GM12878 (cell line): ENCODE data around the gene NTSR1. TPM values are rescaled to one million over a fixed set of nuclear protein-coding genes. Genes with fewer than 3 reads are reported as not detected.

Experiments used
- ATAC-seq: fragments of 200-7000 bp; cut with Tn5 transposase; 3 replicates; pipeline ENCODE4 v1.9.1; 2020; ENCODE audit warnings: mild to moderate bottlenecking, moderate library complexity
- BruUV-seq: library from RNA; stranded (reverse); fragments of 400-500 nt; replicated peaks from 2 replicates; lab custom pipeline; 2021; lab: Mats Ljungman, UMichigan
- CTCF ChIA-PET: fragments of 300-600 bp; sonication (Branson Sonifier 250); formaldehyde crosslinking; extraction: SDS; loops from one replicate; lab custom pipeline; 2021; ENCODE audit warnings: inconsistent platforms; lab: Yijun Ruan, JAX
- POLR2A ChIA-PET: fragments of 350-600 bp; formaldehyde crosslinking; extraction: SDS; loops from one replicate; lab custom pipeline; 2021; ENCODE audit warnings: inconsistent platforms; lab: Charles Lee
- RAD21 ChIA-PET: fragments of 300-600 bp; sonication (Branson Sonifier 250); formaldehyde crosslinking; loops from one replicate; lab custom pipeline; 2023; ENCODE audit warnings: antibody characterized with exemption; ENCODE audit not compliant: unreplicated experiment; lab: Charles Lee
- SMC1A ChIA-PET: fragments of 300-600 bp; sonication (Branson Sonifier 250); formaldehyde crosslinking; loops from one replicate; lab custom pipeline; 2023; ENCODE audit not compliant: unreplicated experiment, uncharacterized antibody; lab: Charles Lee
- DNase-seq: peaks from one replicate; pipeline ENCODE4 v3.0.0-alpha.2; 2011; ENCODE audit warnings: low read depth, low spot score
- FAIRE-seq: peaks from 3 replicates; lab custom pipeline; 2011; peaks lifted over from hg19 to GRCh38; lab: Jason Lieb, UNC
- H2AFZ ChIP-seq: 2 replicates; pipeline ENCODE4 v1.6.0; 2011; ENCODE audit warnings: low read depth, low read length, control low read depth; ENCODE audit not compliant: control insufficient read depth
- H3K27ac ChIP-seq: 2 replicates; pipeline ENCODE4 v1.5.1; 2011; ENCODE audit warnings: control low read depth; ENCODE audit not compliant: control insufficient read depth, insufficient read depth
- H3K27me3 ChIP-seq, 2 experiments: replicated peaks in 1 of 2; 2 replicates each; pipeline versions ENCODE4 v1.6.0 to v1.6.1; 2011; ENCODE audit warnings: low read length in 1 of 2; ENCODE audit not compliant: control insufficient read depth in 2 of 2, insufficient read depth in 2 of 2
- H3K36me3 ChIP-seq, 2 experiments: 2 replicates each; pipeline ENCODE4 v1.5.1; 2011; ENCODE audit warnings: low read length in 1 of 2; ENCODE audit not compliant: control insufficient read depth in 2 of 2, insufficient read depth in 2 of 2
- H3K4me1 ChIP-seq: 2 replicates; pipeline ENCODE4 v1.6.1; 2011; ENCODE audit warnings: mild to moderate bottlenecking, low read length, moderate library complexity, mixed read lengths; ENCODE audit not compliant: control insufficient read depth, insufficient read depth
- H3K4me2 ChIP-seq: 2 replicates; pipeline ENCODE4 v1.6.0; 2011; ENCODE audit warnings: control low read depth; ENCODE audit not compliant: control insufficient read depth, insufficient read depth
- H3K4me3 ChIP-seq: fragments of 200-600 bp; sonication (generic); 2 replicates; pipeline ENCODE4 v1.5.1; 2016
- H3K79me2 ChIP-seq: 2 replicates; pipeline ENCODE4 v1.6.0; 2011; ENCODE audit warnings: low read length; ENCODE audit not compliant: control insufficient read depth, insufficient read depth
- H3K9ac ChIP-seq: 2 replicates; pipeline ENCODE4 v1.8.0; 2011; ENCODE audit warnings: low read length, control low read depth, mixed read lengths; ENCODE audit not compliant: control insufficient read depth, insufficient read depth
- H3K9me3 ChIP-seq: replicated peaks from 3 replicates; pipeline ENCODE4 v1.5.1; 2011; ENCODE audit warnings: mild to moderate bottlenecking, low read length; ENCODE audit not compliant: control insufficient read depth, insufficient read depth
- H4K20me1 ChIP-seq: 2 replicates; pipeline ENCODE4 v1.6.0; 2011; ENCODE audit not compliant: control insufficient read depth, insufficient read depth
- ATF7 ChIP-seq: fragments of 450-650 bp; IDR thresholded peaks from 2 replicates; pipeline ENCODE4 v1.6.1; 2016; ENCODE audit warnings: low read depth, mild to moderate bottlenecking
- BMI1 ChIP-seq: fragments of 450-650 bp; IDR thresholded peaks from 2 replicates; pipeline ENCODE4 v1.6.1; 2016; ENCODE audit warnings: mild to moderate bottlenecking, moderate library complexity, borderline replicate concordance
- CEBPB ChIP-seq, 2 experiments: fragments of 150-350 bp in 1 of 2; IDR thresholded peaks; 2 replicates each; pipeline ENCODE4 v1.6.1; 2012 to 2014; ENCODE audit warnings: low read depth in 2 of 2, low read length in 2 of 2, borderline replicate concordance in 1 of 2, inconsistent platforms in 1 of 2
- RELA ChIP-seq: fragments of 450-650 bp; IDR thresholded peaks from 2 replicates; pipeline ENCODE4 v1.8.0; 2014; ENCODE audit warnings: borderline replicate concordance; ENCODE audit not compliant: partially characterized antibody
- TBL1XR1 ChIP-seq: IDR thresholded peaks from 2 replicates; pipeline ENCODE4 v1.6.1; 2012; ENCODE audit warnings: low read depth, low read length, improper control_type of control experiment
- ZNF217 ChIP-seq: fragments of 450-650 bp; IDR thresholded peaks from 2 replicates; pipeline ENCODE4 v1.6.1; 2017; ENCODE audit warnings: antibody characterized with exemption, mild to moderate bottlenecking
- WGBS: methylation state at CpG from one replicate; pipeline ENCODE4 v1.1.6; 2016; ENCODE audit warnings: low lambda C conversion rate; ENCODE audit not compliant: insufficient replicate concordance, insufficient coverage; ENCODE audit errors: missing lambda C conversion rate; 5-methylcytosine and 5-hydroxymethylcytosine counted together
- in situ Hi-C: fragments of 300-500 bp; cut with MboI; formaldehyde crosslinking; loops from 9 replicates; pipeline ENCODE4 v1.14.3; 2018; ENCODE audit warnings: mixed read lengths
- intact Hi-C: fragments of 100-400 bp; cut with micrococcal nuclease; formaldehyde crosslinking; loops from one replicate; pipeline ENCODE4 v1.14.2; 2022; ENCODE audit not compliant: unreplicated experiment
- polyA plus RNA-seq, 11 experiments: library from polyadenylated mRNA; depleted of rRNA in 4 of 11; unstranded in 6 of 11; stranded (reverse) in 5 of 11; fragments of >200 nt; fragmentation: Nextera tagmentation in 4 of 11; fragmentation: Illumina TruSeq in 1 of 11; extraction: Ambion mirVana in 4 of 11; extraction: Trizol in 1 of 11; gene quantifications; 1 replicate in 1 of 11; 2 replicates in 10 of 11; pipeline versions ENCODE4 v1.2.1 to v1.2.3, GENCODE V29; 2011 to 2016; ENCODE audit warnings: inconsistent platforms in 2 of 11, missing spikeins in 2 of 11, low read depth in 1 of 11
- total RNA-seq, 4 experiments: library from RNA; depleted of rRNA in 3 of 4; stranded (reverse); fragments of >200 nt in 3 of 4; fragmentation: Illumina TruSeq in 1 of 4; extraction: Trizol in 1 of 4; gene quantifications; 2 replicates each; pipeline versions ENCODE4 v1.2.1 to v1.2.3, GENCODE V29; 2013 to 2021
- TF ChIP-seq, protein P1 (sequence below): IDR thresholded peaks from 2 replicates; pipeline ENCODE4 v1.6.1; 2011; ENCODE audit warnings: mild to moderate bottlenecking, low read depth, low read length, moderate library complexity; ENCODE audit not compliant: insufficient replicate concordance

NTSR1 gene
- total and polyA plus RNA-seq, 10 of the 15 experiments (the other 5 are each of a cell fraction or from before 2014, with no cell fraction given): not detected

DNA sequence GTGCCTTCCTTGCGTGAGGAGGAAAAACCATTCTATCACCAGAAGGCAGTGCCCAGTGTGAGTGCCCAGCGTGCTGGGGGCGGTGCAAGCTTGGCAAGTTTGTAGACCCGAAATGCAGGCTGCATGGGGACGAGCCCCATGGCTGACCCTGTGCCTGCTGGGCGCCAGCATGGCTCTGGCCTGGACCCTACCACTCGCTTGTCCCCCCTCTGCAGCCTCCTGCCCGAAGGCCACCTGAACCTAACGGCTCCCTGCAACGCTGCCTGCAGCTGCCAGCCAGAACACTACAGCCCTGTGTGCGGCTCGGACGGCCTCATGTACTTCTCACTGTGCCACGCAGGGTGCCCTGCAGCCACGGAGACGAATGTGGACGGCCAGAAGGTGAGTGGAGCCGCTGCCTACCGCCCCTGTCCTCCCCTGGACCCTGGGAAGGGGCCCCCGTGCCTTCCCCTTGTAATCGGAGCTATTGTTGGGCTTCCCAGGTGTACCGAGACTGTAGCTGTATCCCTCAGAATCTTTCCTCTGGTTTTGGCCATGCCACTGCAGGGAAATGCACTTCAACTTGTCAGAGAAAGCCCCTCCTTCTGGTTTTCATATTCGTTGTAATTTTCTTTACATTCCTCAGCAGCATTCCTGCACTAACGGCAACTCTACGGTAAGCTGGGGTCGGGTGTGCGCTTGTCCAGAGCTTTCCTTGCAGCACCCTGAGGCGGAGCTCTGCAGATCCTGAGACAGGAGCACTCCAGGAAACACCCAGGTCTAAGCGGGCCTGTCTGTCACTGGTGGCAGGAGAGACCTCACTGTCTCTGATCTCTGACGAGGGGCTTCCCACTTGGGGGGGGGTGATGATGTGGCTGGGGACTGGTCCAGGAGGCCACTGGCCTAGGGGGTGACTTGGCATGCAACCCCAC lies 40.9 kb upstream of the NTSR1 start:
- Histone ChIP-seq H3K79me2 (no peaks in the 10 kb centered on the region), H2AFZ (no peak overlapping the region), H3K27me3 (no peaks in the 10 kb centered on the region), H3K4me3 (no peak overlapping the region), H3K4me2 (no peak overlapping the region), H4K20me1 (no peaks in the 10 kb centered on the region), H3K9ac (no peak overlapping the region), H3K4me1 (no peaks in the 10 kb centered on the region), H3K27ac (no peak overlapping the region), H3K36me3 (peaks cover 3 to 4% of the 10 kb centered on the region in 2 experiments; a peak in 3 of 4 replicates), H3K9me3 (no peaks in the 10 kb centered on the region)
- TF ChIP-seq ATF7 (no peak), ZNF217 (no peak), BMI1 (no peak), CEBPB (IDR thresholded peaks at IDR 0.05; ENCODE audit: borderline replicate concordance in 1 of 2, low read depth in 2 of 2, low read length in 2 of 2) (no peak), TBL1XR1 (no peak), RELA (no peak)
- TF ChIP-seq, protein P1, sequence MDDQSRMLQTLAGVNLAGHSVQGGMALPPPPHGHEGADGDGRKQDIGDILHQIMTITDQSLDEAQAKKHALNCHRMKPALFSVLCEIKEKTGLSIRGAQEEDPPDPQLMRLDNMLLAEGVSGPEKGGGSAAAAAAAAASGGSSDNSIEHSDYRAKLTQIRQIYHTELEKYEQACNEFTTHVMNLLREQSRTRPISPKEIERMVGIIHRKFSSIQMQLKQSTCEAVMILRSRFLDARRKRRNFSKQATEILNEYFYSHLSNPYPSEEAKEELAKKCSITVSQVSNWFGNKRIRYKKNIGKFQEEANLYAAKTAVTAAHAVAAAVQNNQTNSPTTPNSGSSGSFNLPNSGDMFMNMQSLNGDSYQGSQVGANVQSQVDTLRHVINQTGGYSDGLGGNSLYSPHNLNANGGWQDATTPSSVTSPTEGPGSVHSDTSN: no peak
- FAIRE-seq: no peak
- RAD21 ChIA-PET: interaction anchor here (0.7 kb wide), 1 partner anchor 123 kb away, joined by 3 read pairs; no protein-coding TSS in a partner anchor
- SMC1A ChIA-PET: no interaction called here
- POLR2A ChIA-PET: interaction anchor here (1.0 kb wide), 1 partner anchor 90 kb away, joined by 3 read pairs; no protein-coding TSS in a partner anchor
- intact Hi-C loops (loop anchor here (1.0 kb wide), 2 partner anchors 124 to 141 kb away; no protein-coding TSS in a partner anchor), in situ Hi-C loops (no loop called here)
- BruUV-seq: no TSS peak
- WGBS: 93% methylated on average over 30 of the region's 30 CpGs
- no peak for ATAC-seq
- no peak for DNase-seq
- CTCF ChIA-PET: interaction anchor here (0.8 to 1.0 kb wide), 3 partner anchors 12 to 124 kb away, joined by 3 to 5 read pairs (median 5); no protein-coding TSS in a partner anchor
